Mesenchymal stem cell (in vitro differentiated cells and primary cell): Measurements from ENCODE around the gene ZNHIT1.

ENCODE experiments used
- DNase-seq: peaks from one replicate; pipeline ENCODE4 v3.0.0-alpha.2; 2013
- H2AFZ ChIP-seq: one replicate; pipeline ENCODE4 v1.6.1; 2013; ENCODE audit warnings: low read depth, mild to moderate bottlenecking, control low read depth, inconsistent platforms, low read length, moderate library complexity
- H2AK5ac ChIP-seq: 2 replicates; pipeline ENCODE4 v1.6.1; 2013; ENCODE audit warnings: low read length, moderate library complexity, mild to moderate bottlenecking, inconsistent platforms; ENCODE audit not compliant: severe bottlenecking
- H2BK120ac ChIP-seq: one replicate; pipeline ENCODE4 v1.6.1; 2013; ENCODE audit warnings: low read depth, mild to moderate bottlenecking, inconsistent platforms, low read length, moderate library complexity
- H2BK12ac ChIP-seq, 2 experiments: one replicate each; pipeline ENCODE4 v1.6.1; 2013; ENCODE audit warnings: inconsistent platforms in 2 of 2, low read length in 2 of 2, mild to moderate bottlenecking in 2 of 2, moderate library complexity in 2 of 2, control low read depth in 1 of 2
- H2BK15ac ChIP-seq: one replicate; pipeline ENCODE4 v1.6.1; 2013; ENCODE audit warnings: mild to moderate bottlenecking, low read depth, inconsistent platforms; ENCODE audit not compliant: poor library complexity, severe bottlenecking
- H2BK5ac ChIP-seq: 2 replicates; pipeline ENCODE4 v1.6.1; 2013; ENCODE audit warnings: low read depth, mild to moderate bottlenecking, low read length, control low read depth, inconsistent platforms; ENCODE audit not compliant: poor library complexity, severe bottlenecking
- H3K14ac ChIP-seq, 2 experiments: one replicate each; pipeline ENCODE4 v1.6.1; 2013; ENCODE audit warnings: inconsistent platforms in 2 of 2, low read length in 2 of 2, control low read depth in 1 of 2, mild to moderate bottlenecking in 1 of 2, moderate library complexity in 1 of 2
- H3K18ac ChIP-seq, 2 experiments: one replicate each; pipeline ENCODE4 v1.6.1; 2013; ENCODE audit warnings: inconsistent platforms in 2 of 2, low read length in 2 of 2, control low read depth in 1 of 2, low read depth in 1 of 2, mild to moderate bottlenecking in 1 of 2
- H3K23ac ChIP-seq, 2 experiments: one replicate each; pipeline ENCODE4 v1.6.1; 2013; ENCODE audit warnings: inconsistent platforms in 2 of 2, low read length in 2 of 2, mild to moderate bottlenecking in 2 of 2, moderate library complexity in 2 of 2, control low read depth in 1 of 2
- H3K27ac ChIP-seq: 2 replicates; pipeline ENCODE4 v1.5.1; 2013; ENCODE audit warnings: mild to moderate bottlenecking, moderate library complexity, low read length, control low read depth, inconsistent platforms; ENCODE audit not compliant: poor library complexity, severe bottlenecking
- H3K27me3 ChIP-seq, 2 experiments: 2 replicates each; pipeline versions ENCODE4 v1.6.1 to v1.7.0; 2013; ENCODE audit warnings: low read length in 2 of 2, mild to moderate bottlenecking in 2 of 2, moderate library complexity in 2 of 2, control low read depth in 1 of 2, inconsistent platforms in 1 of 2; ENCODE audit not compliant: control insufficient read depth in 1 of 2, insufficient read depth in 1 of 2
- H3K36me3 ChIP-seq, 2 experiments: 2 replicates each; pipeline versions ENCODE4 v1.6.1 to v1.7.0; 2013; ENCODE audit warnings: low read length in 2 of 2, control low read depth in 1 of 2, inconsistent platforms in 1 of 2, low read depth in 1 of 2, mild to moderate bottlenecking in 1 of 2; ENCODE audit not compliant: insufficient read depth in 2 of 2, control insufficient read depth in 1 of 2
- H3K4ac ChIP-seq, 2 experiments: one replicate each; pipeline ENCODE4 v1.6.1; 2013; ENCODE audit warnings: inconsistent platforms in 2 of 2, low read length in 2 of 2, mild to moderate bottlenecking in 2 of 2, moderate library complexity in 2 of 2, control low read depth in 1 of 2, low read depth in 1 of 2
- H3K4me1 ChIP-seq: 2 replicates; pipeline ENCODE4 v1.6.1; 2013; ENCODE audit warnings: low read depth, low read length, control low read depth; ENCODE audit not compliant: control insufficient read depth, insufficient read depth
- H3K4me2 ChIP-seq: 2 replicates; pipeline ENCODE4 v1.6.1; 2013; ENCODE audit warnings: low read length, mild to moderate bottlenecking, inconsistent platforms; ENCODE audit not compliant: poor library complexity, severe bottlenecking
- H3K4me3 ChIP-seq, 2 experiments: 2 replicates each; pipeline versions ENCODE4 v1.5.1 to v1.7.0; 2013; ENCODE audit warnings: low read length in 2 of 2, mild to moderate bottlenecking in 2 of 2, control low read depth in 1 of 2, low read depth in 1 of 2; ENCODE audit not compliant: insufficient read depth in 1 of 2
- H3K79me1 ChIP-seq: replicated peaks from 2 replicates; pipeline ENCODE4 v1.6.1; 2013; ENCODE audit warnings: mild to moderate bottlenecking, control low read depth, low read length, inconsistent platforms; ENCODE audit not compliant: poor library complexity, severe bottlenecking
- H3K9ac ChIP-seq: 2 replicates; pipeline ENCODE4 v1.7.0; 2013; ENCODE audit warnings: mild to moderate bottlenecking, low read length, moderate library complexity
- H3K9me3 ChIP-seq: 2 replicates; pipeline ENCODE4 v1.7.0; 2013; ENCODE audit warnings: mild to moderate bottlenecking, low read length; ENCODE audit not compliant: control insufficient read depth
- H4K8ac ChIP-seq: one replicate; pipeline ENCODE4 v1.6.1; 2013; ENCODE audit warnings: inconsistent platforms, mild to moderate bottlenecking, low read length, moderate library complexity
- H4K91ac ChIP-seq: one replicate; pipeline ENCODE4 v1.6.1; 2013; ENCODE audit warnings: mild to moderate bottlenecking, low read length, inconsistent platforms
- WGBS: methylation state at CpG from one replicate; pipeline ENCODE4 v1.1.7; 2013; ENCODE audit warnings: mixed read lengths; 5-methylcytosine and 5-hydroxymethylcytosine counted together

The ZNHIT1 gene

GRCh38 chr7:101205901-101206664, 11.9 kb upstream of the ZNHIT1 start:
- Histone ChIP-seq H3K79me1 (no peaks in the 10 kb centered on the region), H3K27ac (no peak overlapping the region), H3K23ac (no peak overlapping the region), H3K27me3 (peaks cover 28% of the 10 kb centered on the region in 2 experiments), H3K4me2 (no peak overlapping the region), H2BK5ac (no peak overlapping the region), H3K36me3 (peaks cover 47 to 48% of the 10 kb centered on the region in 2 experiments), H3K4ac (no peak overlapping the region), H3K4me3 (no peak overlapping the region), H3K18ac (no peak overlapping the region), H4K91ac (no peak overlapping the region), H2BK12ac (no peak overlapping the region), H3K4me1 (peaks cover 21% of the 10 kb centered on the region), H2AFZ (no peak overlapping the region), H2AK5ac (no peak overlapping the region), H3K14ac (no peak overlapping the region), H3K9me3 (no peaks in the 10 kb centered on the region), H2BK120ac (no peak overlapping the region), H4K8ac (no peak overlapping the region), H3K9ac (no peak overlapping the region), H2BK15ac (no peak overlapping the region)
- 96% methylated on average over 32 of the region's 32 CpGs for WGBS
- DNase-seq: no peak

DNA sequence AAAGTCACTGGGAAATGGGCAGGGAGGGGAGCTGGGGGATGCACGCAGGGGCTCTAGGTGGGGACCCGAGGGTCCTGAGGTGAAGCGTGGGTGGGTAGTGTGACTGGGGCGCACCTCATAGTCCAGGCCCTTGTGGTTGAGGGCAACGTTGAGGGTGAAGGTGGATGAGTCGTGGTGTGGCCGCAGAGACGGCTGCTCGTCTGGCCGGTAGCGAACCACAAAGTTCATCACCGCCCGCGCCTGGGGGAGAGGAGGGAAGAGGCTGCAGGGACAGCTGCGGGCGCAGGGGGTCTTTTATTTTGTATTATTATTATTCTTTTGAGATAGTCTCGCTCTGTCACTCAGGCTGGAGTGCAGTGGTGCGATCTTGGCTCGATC, 11.3 kb upstream of the ZNHIT1 start:
- Histone ChIP-seq H2BK120ac (no peak overlapping the region), H2BK5ac (no peak overlapping the region), H3K79me1 (no peaks in the 10 kb centered on the region), H3K23ac (no peak overlapping the region), H2AFZ (no peak overlapping the region), H3K4me2 (no peak overlapping the region), H3K27me3 (peaks cover 22 to 23% of the 10 kb centered on the region in 2 experiments), H3K14ac (no peak overlapping the region), H3K9me3 (no peaks in the 10 kb centered on the region), H3K4me3 (no peak overlapping the region), H3K4me1 (peaks cover 18% of the 10 kb centered on the region), H4K8ac (no peak overlapping the region), H3K9ac (no peak overlapping the region), H3K27ac (no peak overlapping the region), H4K91ac (no peak overlapping the region), H2AK5ac (no peak overlapping the region), H2BK15ac (no peak overlapping the region), H3K18ac (no peak overlapping the region), H2BK12ac (no peak overlapping the region), H3K36me3 (peaks cover 52 to 54% of the 10 kb centered on the region in 2 experiments), H3K4ac (no peak overlapping the region)
- no peak for DNase-seq
- 87% methylated on average over 19 of the region's 19 CpGs for WGBS

DNA sequence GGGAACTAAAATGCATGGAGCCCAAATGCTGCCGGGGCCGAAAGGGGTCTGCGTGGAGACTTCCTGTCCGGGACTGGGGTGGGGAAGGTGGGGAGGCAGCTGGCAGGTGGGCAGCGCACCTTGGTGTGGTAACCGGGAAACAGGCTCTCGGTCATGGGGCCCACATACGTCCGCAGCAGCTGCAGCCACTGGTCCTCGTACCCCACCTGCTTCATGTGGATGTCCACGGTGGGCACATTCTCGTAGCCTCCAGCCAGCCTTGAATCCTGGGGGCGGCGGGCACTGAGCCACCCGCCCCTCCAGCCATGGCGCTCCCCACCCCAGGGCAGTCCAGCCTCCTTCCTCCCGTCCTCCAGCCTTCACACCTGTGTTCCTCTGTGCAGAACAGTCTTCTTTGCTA, 10.5 kb upstream of the ZNHIT1 start:
- H2BK12ac ChIP-seq: no peak overlapping the region
- no peak overlapping the region for H2BK5ac ChIP-seq
- H2BK15ac ChIP-seq: no peak overlapping the region
- no peak overlapping the region for H3K27ac ChIP-seq
- WGBS: 98% methylated on average over 17 of the region's 17 CpGs
- no peak overlapping the region for H3K4me3 ChIP-seq
- no peak overlapping the region for H3K4ac ChIP-seq
- no peak overlapping the region for H2AFZ ChIP-seq
- H3K79me1 ChIP-seq: no peaks in the 10 kb centered on the region
- H2BK120ac ChIP-seq: no peak overlapping the region
- H3K27me3 ChIP-seq: peaks cover 14 to 15% of the 10 kb centered on the region in 2 experiments
- no peak overlapping the region for H3K14ac ChIP-seq
- peak overlapping the region; percentile 15 for H4K91ac ChIP-seq
- H3K4me2 ChIP-seq: no peak overlapping the region
- peaks cover 10% of the 10 kb centered on the region for H3K4me1 ChIP-seq
- no peak overlapping the region for H3K9ac ChIP-seq
- peaks cover 60 to 62% of the 10 kb centered on the region in 2 experiments for H3K36me3 ChIP-seq
- H3K9me3 ChIP-seq: no peaks in the 10 kb centered on the region
- H2AK5ac ChIP-seq: no peak overlapping the region
- no peak overlapping the region for H3K18ac ChIP-seq
- H4K8ac ChIP-seq: no peak overlapping the region
- no peak overlapping the region for H3K23ac ChIP-seq
- DNase-seq: no peak

- WGBS: 96% methylated on average over 14 of the region's 14 CpGs
- H3K9ac ChIP-seq: no peak overlapping the region
- no peak overlapping the region for H3K4ac ChIP-seq
- H3K14ac ChIP-seq: no peak overlapping the region
- no peak overlapping the region for H4K91ac ChIP-seq
- H2BK15ac ChIP-seq: no peak overlapping the region
- H4K8ac ChIP-seq: no peak overlapping the region
- peaks cover 3% of the 10 kb centered on the region for H3K79me1 ChIP-seq
- no peak overlapping the region for H2AK5ac ChIP-seq
- peaks cover under 1 to 1% of the 10 kb centered on the region in 2 experiments for H3K27me3 ChIP-seq
- H3K9me3 ChIP-seq: no peaks in the 10 kb centered on the region
- no peak overlapping the region for H3K18ac ChIP-seq
- no peak overlapping the region for H3K4me3 ChIP-seq
- H2BK12ac ChIP-seq: no peak overlapping the region
- H2AFZ ChIP-seq: no peak overlapping the region
- no peak for DNase-seq
- no peak overlapping the region for H3K4me2 ChIP-seq
- H3K36me3 ChIP-seq: peaks cover 68 to 76% of the 10 kb centered on the region in 2 experiments
- peak overlapping the region in 1 of 2 experiments; percentile 43 for H3K23ac ChIP-seq
- H2BK5ac ChIP-seq: no peak overlapping the region
- no peak overlapping the region for H2BK120ac ChIP-seq
- no peak overlapping the region for H3K27ac ChIP-seq
- H3K4me1 ChIP-seq: peaks cover 10% of the 10 kb centered on the region
These were observed 9.2 kb upstream of the ZNHIT1 start for GRCh38 chr7:101208794-101209193.
